ENCODE measurements around the gene GRIPAP1.
"Not testable (repeated sequence)": the region's sequence is repeated elsewhere in the genome, so short reads cannot be mapped to it uniquely, and the experiment has no call there.

GRIPAP1 gene

DNA sequence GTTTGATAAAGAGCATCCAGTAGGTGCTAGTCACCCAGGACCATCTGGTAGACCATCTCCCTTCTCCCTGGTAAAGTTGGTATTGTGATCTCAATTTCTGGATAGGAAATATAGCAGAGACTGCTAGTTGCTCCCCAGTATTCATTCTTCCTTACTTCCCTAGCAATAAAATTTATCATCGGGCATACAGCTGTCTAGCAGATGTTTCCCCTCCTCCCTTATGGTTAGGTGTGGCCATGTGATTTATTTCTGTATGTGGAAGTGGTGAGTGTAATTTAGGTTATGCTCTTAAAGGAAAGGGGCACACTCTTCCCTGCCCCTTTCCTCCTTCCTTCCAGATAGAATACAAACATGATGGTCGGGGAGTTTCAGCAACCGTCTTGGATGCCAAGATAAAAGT, 18.2 kb downstream of the GRIPAP1 start:
- H3K9ac ChIP-seq (ENCODE audit: low read depth, low read length) = no peak overlapping the region
- H3K4me3 ChIP-seq (ENCODE audit: low read depth, low read length) = no peak overlapping the region
- H3K27me3 ChIP-seq (ENCODE audit: control insufficient read depth, insufficient read depth, low read length) = no peaks in the 10 kb centered on the region
- no peaks in the 10 kb centered on the region for H3K4me1 ChIP-seq (ENCODE audit: control insufficient read depth, insufficient read depth, low read length)
- H3K9me3 ChIP-seq (ENCODE audit: control insufficient read depth, insufficient read depth, low read length) = no peaks in the 10 kb centered on the region
- peaks cover 36% of the 10 kb centered on the region for H3K36me3 ChIP-seq (ENCODE audit: control insufficient read depth, insufficient read depth, low read length)

DNA sequence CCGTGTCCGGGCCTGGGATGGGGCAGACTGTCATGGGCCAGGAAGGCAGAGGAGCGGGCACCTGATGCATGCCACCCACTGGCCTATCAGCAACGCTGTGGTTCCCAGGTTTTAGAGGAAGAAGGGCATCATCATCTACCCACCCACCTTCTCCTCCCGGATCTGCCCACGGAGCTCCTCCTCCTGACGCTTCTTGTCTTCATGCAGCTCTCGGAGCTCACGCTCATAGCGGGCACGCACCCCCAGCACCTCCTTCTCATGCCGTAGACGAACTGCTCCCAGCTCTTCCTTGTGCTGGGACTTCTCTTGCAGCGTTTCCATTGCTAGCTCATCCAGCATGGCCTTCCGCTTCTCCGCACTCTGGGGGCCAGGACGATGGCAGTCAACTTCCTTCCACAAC, 19.0 kb downstream of the GRIPAP1 start:
- Histone ChIP-seq H3K36me3 (ENCODE audit: control insufficient read depth, insufficient read depth, low read length) (peaks cover 39% of the 10 kb centered on the region), H3K9me3 (ENCODE audit: control insufficient read depth, insufficient read depth, low read length) (no peaks in the 10 kb centered on the region), H3K4me3 (ENCODE audit: low read depth, low read length) (no peak overlapping the region)

DNA sequence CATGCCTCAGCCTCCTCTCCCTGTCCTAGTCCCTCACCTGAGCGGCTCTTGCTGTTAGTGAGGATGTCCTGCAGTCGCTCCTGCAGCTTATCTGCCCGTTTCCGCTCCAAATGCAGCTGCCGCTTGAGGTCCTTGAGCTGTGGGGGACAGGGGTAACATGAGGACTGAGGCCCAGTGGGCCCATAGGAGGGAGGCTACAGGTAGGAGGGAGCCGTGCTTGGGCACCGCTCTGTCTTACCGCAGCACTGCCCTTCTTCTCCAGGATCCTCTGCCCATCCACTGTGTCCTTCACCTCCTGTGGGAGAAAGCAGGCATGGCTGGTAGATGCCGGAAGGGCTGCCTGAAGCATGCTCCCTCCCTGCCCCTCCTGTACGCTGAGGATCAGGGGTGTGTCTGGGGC, 20.9 kb downstream of the GRIPAP1 start:
- peaks cover 36% of the 10 kb centered on the region for H3K36me3 ChIP-seq (ENCODE audit: control insufficient read depth, insufficient read depth, low read length)
- no peaks in the 10 kb centered on the region for H3K27me3 ChIP-seq (ENCODE audit: control insufficient read depth, insufficient read depth, low read length)
- no peaks in the 10 kb centered on the region for H3K9me3 ChIP-seq (ENCODE audit: control insufficient read depth, insufficient read depth, low read length)
- H3K4me1 ChIP-seq (ENCODE audit: control insufficient read depth, insufficient read depth, low read length) = no peaks in the 10 kb centered on the region
- H3K4me3 ChIP-seq (ENCODE audit: low read depth, low read length) = no peak overlapping the region
- H3K9ac ChIP-seq (ENCODE audit: low read depth, low read length) = no peak overlapping the region

More for the DNA sequence above, 19.0 kb downstream of the GRIPAP1 start:
- H3K27me3 ChIP-seq (ENCODE audit: control insufficient read depth, insufficient read depth, low read length) = no peaks in the 10 kb centered on the region
- no peak overlapping the region for H3K9ac ChIP-seq (ENCODE audit: low read depth, low read length)
- no peaks in the 10 kb centered on the region for H3K4me1 ChIP-seq (ENCODE audit: control insufficient read depth, insufficient read depth, low read length)

DNA sequence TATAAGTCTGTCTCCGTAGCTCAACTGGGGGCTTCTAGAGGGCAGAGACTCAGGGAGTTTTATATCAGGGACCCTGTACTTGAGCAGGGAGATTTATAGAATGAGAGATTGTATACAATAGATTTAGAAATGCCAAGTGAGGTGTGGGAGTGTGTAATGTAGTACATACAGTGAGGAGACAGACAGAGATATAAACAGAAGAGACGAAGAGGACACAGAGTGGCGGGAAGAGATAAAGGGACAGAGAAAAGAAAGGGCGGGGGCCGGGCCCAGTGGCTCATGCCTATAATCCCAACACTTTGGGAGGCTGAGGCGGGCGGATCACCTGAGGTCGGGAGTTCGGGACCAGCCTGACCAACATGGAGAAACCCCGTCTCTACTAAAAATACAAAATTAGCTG, 21.7 kb downstream of the GRIPAP1 start:
- not testable (repeated sequence) for H3K27me3 ChIP-seq (ENCODE audit: control insufficient read depth, insufficient read depth, low read length); H3K4me1 ChIP-seq (ENCODE audit: control insufficient read depth, insufficient read depth, low read length); H3K4me3 ChIP-seq (ENCODE audit: low read depth, low read length); H3K9me3 ChIP-seq (ENCODE audit: control insufficient read depth, insufficient read depth, low read length); H3K9ac ChIP-seq (ENCODE audit: low read depth, low read length)
- peaks cover 43% of the 10 kb centered on the region for H3K36me3 ChIP-seq (ENCODE audit: control insufficient read depth, insufficient read depth, low read length)

DNA sequence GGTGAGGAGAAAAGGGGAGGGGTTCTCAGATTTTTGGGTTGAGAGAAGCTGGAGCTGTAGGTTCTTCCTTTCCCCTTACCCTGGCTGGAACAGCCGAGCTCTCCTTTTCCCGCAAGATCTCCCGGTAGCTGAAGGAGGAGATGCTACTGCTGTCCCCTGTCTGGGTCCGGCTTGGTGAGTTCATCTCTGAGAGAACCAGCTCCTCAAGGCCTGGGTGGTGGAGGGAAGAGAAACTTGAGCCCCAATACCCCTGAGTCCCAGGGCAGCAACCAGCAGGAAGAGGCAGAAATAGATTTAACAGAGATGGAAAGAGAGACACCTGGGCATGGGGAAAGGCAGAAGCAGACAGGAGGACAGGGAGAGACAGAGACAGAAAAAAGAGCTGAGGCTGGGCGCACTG, 23.8 kb downstream of the GRIPAP1 start:
- Histone ChIP-seq H3K4me3 (ENCODE audit: low read depth, low read length) (no peak overlapping the region), H3K36me3 (ENCODE audit: control insufficient read depth, insufficient read depth, low read length) (peaks cover 41% of the 10 kb centered on the region), H3K4me1 (ENCODE audit: control insufficient read depth, insufficient read depth, low read length) (no peaks in the 10 kb centered on the region), H3K9ac (ENCODE audit: low read depth, low read length) (no peak overlapping the region), H3K27me3 (ENCODE audit: control insufficient read depth, insufficient read depth, low read length) (no peaks in the 10 kb centered on the region), H3K9me3 (ENCODE audit: control insufficient read depth, insufficient read depth, low read length) (no peaks in the 10 kb centered on the region)

DNA sequence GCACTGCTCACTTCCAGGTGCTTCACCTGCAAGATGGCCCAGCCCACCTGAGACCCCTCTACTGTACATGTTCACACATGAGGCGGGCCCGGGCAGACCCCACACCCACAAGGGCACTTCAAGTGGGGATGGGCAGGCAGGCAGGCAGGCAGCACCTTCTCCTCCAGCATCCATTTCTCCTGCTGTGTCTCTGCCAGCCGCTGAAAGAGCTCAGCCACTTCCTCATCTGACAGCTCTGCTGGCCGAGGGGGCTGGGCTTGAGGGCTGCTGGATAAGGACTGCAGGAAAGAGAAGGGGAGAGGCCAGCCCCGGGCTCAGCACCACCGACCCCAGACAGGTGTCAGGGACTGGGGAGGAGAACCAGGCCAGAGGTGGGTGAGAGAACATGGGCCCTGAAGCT, 26.0 kb downstream of the GRIPAP1 start:
- Histone ChIP-seq H3K4me3 (ENCODE audit: low read depth, low read length) (no peak overlapping the region), H3K36me3 (ENCODE audit: control insufficient read depth, insufficient read depth, low read length) (peaks cover 25% of the 10 kb centered on the region), H3K4me1 (ENCODE audit: control insufficient read depth, insufficient read depth, low read length) (no peaks in the 10 kb centered on the region), H3K9ac (ENCODE audit: low read depth, low read length) (no peak overlapping the region), H3K27me3 (ENCODE audit: control insufficient read depth, insufficient read depth, low read length) (no peaks in the 10 kb centered on the region), H3K9me3 (ENCODE audit: control insufficient read depth, insufficient read depth, low read length) (no peaks in the 10 kb centered on the region)

DNA sequence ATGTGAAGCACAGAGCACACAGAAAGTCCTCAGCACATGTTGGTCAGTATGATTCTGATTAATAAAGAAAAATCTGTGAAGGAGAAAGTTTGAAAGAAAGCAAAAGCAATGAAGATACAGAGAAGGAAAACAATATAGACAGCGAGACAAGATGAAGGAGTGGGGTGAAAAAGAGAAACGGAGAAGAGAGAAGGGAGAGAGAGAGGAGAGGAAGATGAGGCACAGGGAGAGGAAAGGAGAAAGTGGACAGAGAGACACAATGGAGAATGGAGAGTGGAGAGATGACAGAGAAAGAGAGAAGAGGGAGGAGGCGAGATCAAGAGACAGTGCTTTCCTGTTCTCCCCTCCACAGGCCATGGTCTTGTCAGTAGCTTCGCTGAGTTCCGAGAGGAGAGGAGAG, 26.5 kb downstream of the GRIPAP1 start:
- Histone ChIP-seq H3K4me1 (ENCODE audit: control insufficient read depth, insufficient read depth, low read length) (no peaks in the 10 kb centered on the region), H3K9me3 (ENCODE audit: control insufficient read depth, insufficient read depth, low read length) (no peaks in the 10 kb centered on the region), H3K27me3 (ENCODE audit: control insufficient read depth, insufficient read depth, low read length) (no peaks in the 10 kb centered on the region), H3K9ac (ENCODE audit: low read depth, low read length) (no peak overlapping the region), H3K4me3 (ENCODE audit: low read depth, low read length) (no peak overlapping the region), H3K36me3 (ENCODE audit: control insufficient read depth, insufficient read depth, low read length) (peaks cover 21% of the 10 kb centered on the region)

DNA sequence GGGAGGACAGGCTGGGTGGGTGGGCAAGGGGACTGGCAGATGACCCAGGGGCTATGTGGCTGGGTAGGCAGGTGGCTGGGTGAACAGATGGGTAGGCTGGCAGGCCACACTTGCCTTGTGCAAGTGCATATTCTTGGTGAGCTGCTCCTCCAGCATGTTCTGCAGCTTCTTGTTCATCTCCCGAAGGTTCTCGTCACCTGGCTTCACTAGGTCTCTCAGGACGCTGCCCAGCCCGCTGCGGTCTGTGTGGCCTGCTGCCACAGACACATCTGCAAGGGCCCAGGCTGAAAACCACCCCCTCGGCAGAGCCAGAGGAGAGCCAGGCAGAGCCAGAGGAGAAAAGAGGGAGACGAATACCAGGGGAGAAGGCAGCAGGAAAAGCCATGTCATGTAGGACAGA, 27.0 kb downstream of the GRIPAP1 start:
- Histone ChIP-seq H3K27me3 (ENCODE audit: control insufficient read depth, insufficient read depth, low read length) (no peaks in the 10 kb centered on the region), H3K4me1 (ENCODE audit: control insufficient read depth, insufficient read depth, low read length) (no peaks in the 10 kb centered on the region), H3K36me3 (ENCODE audit: control insufficient read depth, insufficient read depth, low read length) (peaks cover 23% of the 10 kb centered on the region), H3K4me3 (ENCODE audit: low read depth, low read length) (no peak overlapping the region), H3K9me3 (ENCODE audit: control insufficient read depth, insufficient read depth, low read length) (no peaks in the 10 kb centered on the region), H3K9ac (ENCODE audit: low read depth, low read length) (no peak overlapping the region)

DNA sequence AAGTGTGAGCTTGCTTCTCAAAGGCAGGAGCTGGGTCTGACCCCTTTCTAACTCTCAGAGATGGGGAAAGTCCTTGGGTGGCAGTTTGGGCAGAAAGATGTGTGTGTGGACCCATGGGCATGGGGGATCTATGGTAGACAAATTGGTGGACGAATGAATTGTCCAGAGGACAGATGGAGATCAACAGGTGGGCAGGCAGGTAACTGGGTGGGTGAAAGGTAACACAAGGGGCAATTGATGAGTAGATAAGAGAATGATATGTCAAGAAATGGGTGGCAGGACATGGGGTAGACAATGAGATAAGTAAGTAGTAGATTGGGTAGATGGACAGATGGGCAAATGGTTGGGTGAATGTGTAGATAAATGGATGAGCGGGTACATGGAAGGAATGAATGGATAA, 27.5 kb downstream of the GRIPAP1 start:
- Histone ChIP-seq H3K4me1 (ENCODE audit: control insufficient read depth, insufficient read depth, low read length) (no peaks in the 10 kb centered on the region), H3K9ac (ENCODE audit: low read depth, low read length) (no peak overlapping the region), H3K36me3 (ENCODE audit: control insufficient read depth, insufficient read depth, low read length) (peaks cover 25% of the 10 kb centered on the region), H3K4me3 (ENCODE audit: low read depth, low read length) (no peak overlapping the region), H3K27me3 (ENCODE audit: control insufficient read depth, insufficient read depth, low read length) (no peaks in the 10 kb centered on the region), H3K9me3 (ENCODE audit: control insufficient read depth, insufficient read depth, low read length) (no peaks in the 10 kb centered on the region)

DNA sequence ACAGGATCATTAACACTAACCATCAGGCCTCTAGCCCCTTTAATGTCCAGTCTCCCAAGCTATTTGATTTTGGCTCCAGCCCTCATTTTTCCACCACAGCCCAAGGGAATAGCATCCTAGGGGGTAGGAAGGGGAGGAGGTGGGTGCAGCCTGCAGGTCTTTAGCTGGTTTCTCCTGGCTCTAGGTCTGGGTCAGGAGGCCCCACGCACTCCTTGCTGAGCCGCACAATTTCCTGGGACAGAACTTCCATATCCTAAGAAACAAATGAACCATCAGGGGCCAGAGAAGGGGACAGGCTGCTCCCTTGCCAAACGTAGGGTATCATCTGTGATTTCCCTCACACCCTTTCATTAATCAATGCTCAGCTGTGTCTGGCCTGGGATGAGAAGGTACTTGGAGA, 28.0 kb downstream of the GRIPAP1 start:
- no peak overlapping the region for H3K4me3 ChIP-seq (ENCODE audit: low read depth, low read length)
- no peaks in the 10 kb centered on the region for H3K4me1 ChIP-seq (ENCODE audit: control insufficient read depth, insufficient read depth, low read length)
- H3K9me3 ChIP-seq (ENCODE audit: control insufficient read depth, insufficient read depth, low read length) = no peaks in the 10 kb centered on the region
- no peak overlapping the region for H3K9ac ChIP-seq (ENCODE audit: low read depth, low read length)
- H3K27me3 ChIP-seq (ENCODE audit: control insufficient read depth, insufficient read depth, low read length) = no peaks in the 10 kb centered on the region
- H3K36me3 ChIP-seq (ENCODE audit: control insufficient read depth, insufficient read depth, low read length) = peaks cover 25% of the 10 kb centered on the region

DNA sequence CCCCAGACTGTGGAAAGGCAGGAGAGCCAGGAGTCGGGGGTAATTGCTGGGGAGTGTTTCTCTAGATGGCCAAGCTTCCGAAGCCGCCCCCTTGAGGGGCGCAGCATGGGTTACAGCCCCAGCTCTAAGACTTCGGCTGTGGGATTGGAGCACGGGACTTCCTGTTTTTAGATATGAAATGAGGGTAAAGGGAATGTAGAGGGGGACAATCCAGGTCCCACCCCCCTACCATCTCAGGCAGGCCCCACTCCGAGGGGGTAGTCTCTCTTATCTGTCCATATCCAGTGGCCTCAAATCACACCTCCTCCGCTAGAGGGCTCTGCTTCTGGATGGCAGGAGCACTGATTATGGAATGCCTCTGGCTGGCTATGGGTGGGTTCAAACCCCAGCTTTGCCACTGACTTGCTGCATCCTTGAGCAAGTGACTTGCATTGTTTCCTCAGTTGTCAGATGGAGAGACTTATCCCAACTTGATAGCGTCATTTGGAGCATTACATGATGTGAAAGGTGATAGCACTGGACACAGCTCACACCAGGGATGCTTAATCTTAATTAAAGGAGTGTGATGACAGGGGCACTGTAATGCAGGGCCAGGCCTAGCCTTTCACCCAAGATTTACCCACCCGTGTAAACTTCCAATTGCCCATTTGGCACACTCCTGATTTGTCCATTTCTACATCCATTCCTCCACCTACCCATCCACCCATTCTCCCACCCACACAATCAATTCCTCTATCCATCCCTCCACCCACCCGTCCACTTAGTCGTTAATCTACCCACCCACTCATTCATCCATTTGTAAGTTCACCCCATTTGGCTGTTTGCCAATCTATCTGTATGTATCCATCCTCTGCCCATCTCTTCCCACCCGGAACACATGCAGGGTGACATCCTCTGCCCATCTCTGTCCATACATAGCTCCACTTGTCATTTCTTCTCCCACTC, 29.6 kb downstream of the GRIPAP1 start:
- H3K36me3 ChIP-seq (ENCODE audit: control insufficient read depth, insufficient read depth, low read length) = peaks cover 22% of the 10 kb centered on the region
- no peaks in the 10 kb centered on the region for H3K27me3 ChIP-seq (ENCODE audit: control insufficient read depth, insufficient read depth, low read length)
- peak overlapping the region; percentile 37 for H3K9ac ChIP-seq (ENCODE audit: low read depth, low read length)
- H3K4me1 ChIP-seq (ENCODE audit: control insufficient read depth, insufficient read depth, low read length) = no peaks in the 10 kb centered on the region
- peak overlapping the region; percentile 76 for H3K4me3 ChIP-seq (ENCODE audit: low read depth, low read length)
- H3K9me3 ChIP-seq (ENCODE audit: control insufficient read depth, insufficient read depth, low read length) = no peaks in the 10 kb centered on the region

Data from iPS-15b (cell line).